ENCODE data around the gene ERRFI1.

ERRFI1 gene

GRCh38 chr1:8043621-8044020 is 17.5 kb upstream of the ERRFI1 start:
- DNase-seq (ENCODE audit: low read depth), result no peak

GRCh38 chr1:8042134-8042533 is 16.0 kb upstream of the ERRFI1 start:
- no peak for DNase-seq (ENCODE audit: low read depth)

GRCh38 chr1:8040586-8040985 is 14.5 kb upstream of the ERRFI1 start:
- DNase-seq (ENCODE audit: low read depth), result no peak

- no peak for DNase-seq (ENCODE audit: low read depth)
Observed at GRCh38 chr1:8039071-8039470, 13.0 kb upstream of the ERRFI1 start.

- DNase-seq (ENCODE audit: low read depth), result no peak
Observed at GRCh38 chr1:8035289-8035688, 9.2 kb upstream of the ERRFI1 start.

- no peak for DNase-seq (ENCODE audit: low read depth)
Observed at GRCh38 chr1:8033322-8033721, 7.2 kb upstream of the ERRFI1 start.

- DNase-seq (ENCODE audit: low read depth), result no peak
Observed at GRCh38 chr1:8032366-8032910, 6.3 kb upstream of the ERRFI1 start.

GRCh38 chr1:8031176-8031785 is 5.2 kb upstream of the ERRFI1 start:
- DNase-seq (ENCODE audit: low read depth), result no peak

GRCh38 chr1:8028571-8028910 is 2.4 kb upstream of the ERRFI1 start:
- no peak for DNase-seq (ENCODE audit: low read depth)

GRCh38 chr1:8027748-8028570 is 1.9 kb upstream of the ERRFI1 start:
- no peak for DNase-seq (ENCODE audit: low read depth)

GRCh38 chr1:8026976-8027747 is 1.1 kb upstream of the ERRFI1 start:
- DNase-seq (ENCODE audit: low read depth), result no peak

- DNase-seq (ENCODE audit: low read depth), result no peak
Observed at GRCh38 chr1:8025671-8026144, 401 bp downstream of the ERRFI1 start.

GRCh38 chr1:8025061-8025670 is 943 bp downstream of the ERRFI1 start:
- no peak for DNase-seq (ENCODE audit: low read depth)

- no peak for DNase-seq (ENCODE audit: low read depth)
Observed at GRCh38 chr1:8024329-8024728, 1.8 kb downstream of the ERRFI1 start.

GRCh38 chr1:8023995-8024313 is 2.2 kb downstream of the ERRFI1 start:
- no peak for DNase-seq (ENCODE audit: low read depth)

- no peak for DNase-seq (ENCODE audit: low read depth)
Observed at GRCh38 chr1:8023287-8023994, 2.7 kb downstream of the ERRFI1 start.

- no peak for DNase-seq (ENCODE audit: low read depth)
Observed at GRCh38 chr1:8022395-8023286, 3.5 kb downstream of the ERRFI1 start.

GRCh38 chr1:8021676-8022266 is 4.3 kb downstream of the ERRFI1 start:
- DNase-seq (ENCODE audit: low read depth), result no peak

GRCh38 chr1:8020032-8020431 is 6.1 kb downstream of the ERRFI1 start:
- DNase-seq (ENCODE audit: low read depth), result no peak

GRCh38 chr1:8019229-8019620 is 6.9 kb downstream of the ERRFI1 start:
- no peak for DNase-seq (ENCODE audit: low read depth)
